Uterus (tissue), 4 donors: Measurements from ENCODE around the gene COL25A1. TPM values are rescaled to one million over a fixed set of nuclear protein-coding genes. Genes with fewer than 3 reads are reported as not detected.

Source experiments
- DNase-seq, 2 donors: peaks; one replicate each; pipeline ENCODE4 v3.0.0-alpha.2; 2019 to 2020
- H3K27ac ChIP-seq, 2 donors: fragments of 200-600 bp; sonication (generic); 1 replicate in 1 of 2; 2 replicates in 1 of 2; pipeline ENCODE4 v1.5.1; 2016 to 2018
- H3K27me3 ChIP-seq, 2 donors: fragments of 200-600 bp; sonication (generic); one replicate each; pipeline ENCODE4 v1.5.1; 2018 to 2019; ENCODE audit warnings: control low read depth in 1 of 2
- H3K36me3 ChIP-seq, 2 donors: fragments of 200-600 bp; sonication (generic); one replicate each; pipeline ENCODE4 v1.5.1; 2019; ENCODE audit warnings: control low read depth in 1 of 2
- H3K4me1 ChIP-seq, 2 donors: fragments of 200-600 bp; sonication (generic); one replicate each; pipeline ENCODE4 v1.5.1; 2018 to 2019; ENCODE audit warnings: control low read depth in 1 of 2
- H3K4me3 ChIP-seq, 2 donors: fragments of 200-600 bp; sonication (generic); 1 replicate in 1 of 2; 2 replicates in 1 of 2; pipeline ENCODE4 v1.5.1; 2018 to 2019; ENCODE audit warnings: mild to moderate bottlenecking in 1 of 2
- H3K9me3 ChIP-seq, 2 donors: fragments of 200-600 bp; sonication (generic); one replicate each; pipeline ENCODE4 v1.5.1; 2019; ENCODE audit warnings: control low read depth in 1 of 2
- POLR2A ChIP-seq, 2 donors: fragments of 450-650 bp; IDR thresholded peaks; one replicate each; pipeline ENCODE4 v1.6.1; 2016; ENCODE audit warnings: antibody characterized with exemption in 2 of 2, mild to moderate bottlenecking in 1 of 2, moderate library complexity in 1 of 2
- intact Hi-C: fragments of 100-400 bp; cut with DNase I; formaldehyde crosslinking; loops from one replicate; pipeline ENCODE4 v1.15.1; 2023; ENCODE audit warnings: low total_unique reads
- total RNA-seq, 4 donors: library from RNA; depleted of rRNA in 3 of 4; stranded (reverse); fragments of >200 nt in 3 of 4; gene quantifications; one replicate each; pipeline versions ENCODE4 v1.1.0 to v1.2.4, GENCODE V29; 2014 to 2023
- TF ChIP-seq, protein P1 (sequence below), 4 experiments: fragments of 200-600 bp in 2 of 4; fragments of 450-650 bp in 2 of 4; sonication (generic) in 2 of 4; IDR thresholded peaks; one replicate each; pipeline ENCODE4 v1.5.1; 2016 to 2019; ENCODE audit warnings: antibody characterized with exemption in 4 of 4, mild to moderate bottlenecking in 2 of 4, moderate library complexity in 1 of 4
- donor health status: DM: yes; HTN: yes; CAD: no.

The COL25A1 gene
- total RNA-seq, 4 donors from 2014 or later = 0.26 to 41.1 (median 1.8) TPM; not detected in 1

DNA sequence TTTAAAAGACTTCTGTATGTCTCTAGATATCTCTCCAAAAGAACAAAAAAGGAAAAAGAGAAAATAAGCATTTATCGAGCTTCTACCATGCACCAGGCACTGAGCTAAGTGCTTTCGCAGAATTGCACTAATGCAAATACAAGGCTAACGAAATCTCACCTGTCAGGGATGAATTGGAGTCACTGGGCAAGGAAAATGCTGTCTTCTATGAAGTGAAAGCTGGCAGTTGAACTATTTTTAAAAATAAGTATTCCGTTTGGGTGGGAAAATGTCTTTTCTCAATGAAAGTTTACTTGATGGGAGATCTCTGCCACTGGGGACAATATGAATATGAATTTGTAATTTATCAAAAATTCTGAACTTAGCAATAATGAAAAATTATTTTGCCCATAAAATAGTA lies 47.6 kb downstream of the COL25A1 start:
- Histone ChIP-seq H3K36me3 (no peaks in the 10 kb centered on the region), H3K27ac (no peak overlapping the region), H3K4me3 (no peak overlapping the region), H3K27me3 (no peaks in the 10 kb centered on the region), H3K9me3 (no peaks in the 10 kb centered on the region), H3K4me1 (no peaks in the 10 kb centered on the region)
- intact Hi-C loops = no loop called here
- TF ChIP-seq POLR2A (IDR thresholded peaks at IDR 0.05) = no peak
- TF ChIP-seq, protein P1, sequence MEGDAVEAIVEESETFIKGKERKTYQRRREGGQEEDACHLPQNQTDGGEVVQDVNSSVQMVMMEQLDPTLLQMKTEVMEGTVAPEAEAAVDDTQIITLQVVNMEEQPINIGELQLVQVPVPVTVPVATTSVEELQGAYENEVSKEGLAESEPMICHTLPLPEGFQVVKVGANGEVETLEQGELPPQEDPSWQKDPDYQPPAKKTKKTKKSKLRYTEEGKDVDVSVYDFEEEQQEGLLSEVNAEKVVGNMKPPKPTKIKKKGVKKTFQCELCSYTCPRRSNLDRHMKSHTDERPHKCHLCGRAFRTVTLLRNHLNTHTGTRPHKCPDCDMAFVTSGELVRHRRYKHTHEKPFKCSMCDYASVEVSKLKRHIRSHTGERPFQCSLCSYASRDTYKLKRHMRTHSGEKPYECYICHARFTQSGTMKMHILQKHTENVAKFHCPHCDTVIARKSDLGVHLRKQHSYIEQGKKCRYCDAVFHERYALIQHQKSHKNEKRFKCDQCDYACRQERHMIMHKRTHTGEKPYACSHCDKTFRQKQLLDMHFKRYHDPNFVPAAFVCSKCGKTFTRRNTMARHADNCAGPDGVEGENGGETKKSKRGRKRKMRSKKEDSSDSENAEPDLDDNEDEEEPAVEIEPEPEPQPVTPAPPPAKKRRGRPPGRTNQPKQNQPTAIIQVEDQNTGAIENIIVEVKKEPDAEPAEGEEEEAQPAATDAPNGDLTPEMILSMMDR (IDR thresholded peaks at IDR 0.05) = no peak
- no peak for DNase-seq

DNA sequence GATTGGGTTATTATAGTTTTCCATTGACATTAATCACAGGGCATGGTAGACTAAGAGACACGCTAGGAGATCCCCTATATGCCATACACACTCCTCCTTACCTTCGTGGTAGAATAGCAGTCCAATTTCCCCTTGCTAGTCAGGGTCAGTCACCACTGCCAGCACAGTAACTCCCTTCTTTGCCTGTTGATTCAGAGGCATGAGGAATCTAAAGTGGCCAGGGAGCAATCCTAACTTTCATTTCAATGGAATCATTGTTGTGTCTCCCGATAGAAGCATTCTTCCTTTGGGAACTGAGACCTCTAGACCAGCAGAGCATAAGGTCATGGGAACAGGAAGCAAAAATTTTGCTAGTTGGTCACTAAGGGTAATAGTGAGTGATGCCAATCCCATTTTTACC lies 51.1 kb downstream of the COL25A1 start:
- Histone ChIP-seq H3K36me3 (no peaks in the 10 kb centered on the region), H3K4me1 (no peaks in the 10 kb centered on the region), H3K4me3 (no peak overlapping the region), H3K27ac (no peak overlapping the region), H3K27me3 (no peaks in the 10 kb centered on the region), H3K9me3 (no peaks in the 10 kb centered on the region)
- TF ChIP-seq, protein P1 (IDR thresholded peaks at IDR 0.05) = no peak
- no peak for TF ChIP-seq POLR2A (IDR thresholded peaks at IDR 0.05)
- intact Hi-C loops = no loop called here
- no peak for DNase-seq

DNA sequence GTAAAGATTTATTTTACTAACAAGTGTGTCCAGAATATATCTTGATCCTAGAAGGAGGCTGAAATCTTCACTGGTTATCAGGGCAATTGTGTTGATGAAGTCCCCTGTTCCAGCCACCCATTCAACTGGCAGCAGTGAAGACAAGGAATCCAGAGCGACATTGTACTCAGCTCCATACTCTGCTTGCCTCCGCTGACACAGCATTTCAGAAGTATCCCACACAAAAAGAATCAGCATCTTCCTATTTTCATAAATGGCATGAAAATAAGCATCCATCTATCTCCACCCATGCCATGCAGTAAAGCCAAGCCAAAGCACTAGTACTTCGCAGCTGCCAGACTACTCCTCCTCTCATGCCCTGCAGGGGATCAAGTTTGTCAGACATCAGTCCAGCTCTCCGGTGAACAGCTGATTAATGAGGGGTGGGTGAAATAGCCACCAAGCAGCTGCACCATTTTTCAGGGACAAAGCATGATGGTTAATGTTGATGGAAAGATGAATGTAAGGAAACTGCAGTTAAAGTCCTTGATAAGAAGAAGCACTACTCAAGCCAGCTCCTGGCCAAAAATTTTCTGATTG lies 54.0 kb downstream of the COL25A1 start:
- intact Hi-C loops = no loop called here
- TF ChIP-seq POLR2A (IDR thresholded peaks at IDR 0.05) = no peak
- TF ChIP-seq, protein P1 (IDR thresholded peaks at IDR 0.05) = no peak
- no peaks in the 10 kb centered on the region for H3K27me3 ChIP-seq
- H3K4me1 ChIP-seq = no peaks in the 10 kb centered on the region
- H3K36me3 ChIP-seq = no peaks in the 10 kb centered on the region
- no peak overlapping the region for H3K4me3 ChIP-seq
- no peak overlapping the region for H3K27ac ChIP-seq
- H3K9me3 ChIP-seq = no peaks in the 10 kb centered on the region
- no peak for DNase-seq

DNA sequence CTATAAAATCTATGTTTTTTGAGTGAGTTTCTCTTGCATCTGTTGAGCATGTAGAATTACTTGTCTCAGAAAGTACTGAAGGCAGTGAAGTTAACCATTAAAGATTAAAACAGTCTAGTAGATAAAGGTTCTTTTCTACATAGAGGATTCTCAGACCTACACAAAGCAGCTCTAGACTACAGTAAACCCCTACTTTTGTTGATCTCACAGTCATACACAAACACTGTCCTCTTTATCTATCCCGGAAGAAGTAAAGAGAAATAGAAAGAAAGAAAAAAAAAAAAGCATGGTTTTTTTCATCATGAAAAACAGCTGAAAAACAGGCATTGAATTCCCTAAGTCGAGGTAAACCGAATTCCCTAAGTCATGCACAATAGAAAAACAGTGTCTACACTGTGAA lies 58.6 kb downstream of the COL25A1 start:
- Histone ChIP-seq H3K27me3 (no peaks in the 10 kb centered on the region), H3K4me1 (no peaks in the 10 kb centered on the region), H3K36me3 (no peaks in the 10 kb centered on the region), H3K9me3 (no peaks in the 10 kb centered on the region), H3K4me3 (no peak overlapping the region), H3K27ac (no peak overlapping the region)
- intact Hi-C loops = no loop called here
- no peak for TF ChIP-seq POLR2A (IDR thresholded peaks at IDR 0.05)
- TF ChIP-seq, protein P1 (IDR thresholded peaks at IDR 0.05) = no peak
- DNase-seq = no peak

DNA sequence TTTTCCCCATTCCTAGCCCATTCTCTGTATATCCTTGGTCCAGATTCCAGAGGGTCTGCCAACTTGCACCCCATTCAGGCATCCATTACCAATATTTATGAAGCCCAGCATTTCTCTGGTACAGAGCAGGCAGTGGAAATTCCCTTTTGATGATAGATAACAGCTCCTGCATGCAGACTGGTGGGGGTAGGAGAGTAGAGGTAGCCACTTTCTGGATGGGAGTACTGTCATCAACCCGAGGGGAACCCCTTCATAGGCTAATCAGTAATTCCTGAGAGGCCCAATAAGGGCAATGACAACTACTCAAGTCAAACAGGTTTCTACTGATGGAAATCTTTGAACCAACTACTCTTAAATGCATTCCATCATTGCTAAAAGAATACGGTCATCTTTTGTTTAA lies 63.7 kb downstream of the COL25A1 start:
- no peak for DNase-seq
- Histone ChIP-seq H3K27ac (no peak overlapping the region), H3K27me3 (no peaks in the 10 kb centered on the region), H3K4me3 (no peak overlapping the region), H3K36me3 (no peaks in the 10 kb centered on the region), H3K9me3 (no peaks in the 10 kb centered on the region), H3K4me1 (no peaks in the 10 kb centered on the region)
- intact Hi-C loops = no loop called here
- no peak for TF ChIP-seq POLR2A (IDR thresholded peaks at IDR 0.05)
- TF ChIP-seq, protein P1 (IDR thresholded peaks at IDR 0.05) = no peak
